B cell (primary cell): ENCODE results near the gene RGR. TPM values are rescaled to one million over a fixed set of nuclear protein-coding genes. Genes with fewer than 3 reads are reported as not detected.

Experiments used
- ATAC-seq: fragments of 200-7000 bp; cut with Tn5 transposase; one replicate; pipeline ENCODE4 v1.10.0; 2021; ENCODE audit warnings: low read depth, mild to moderate bottlenecking, moderate number of reproducible peaks, moderate library complexity
- CTCF ChIA-PET: fragments of 350-600 bp; sonication (Branson Sonifier 250); formaldehyde crosslinking; loops from one replicate; lab custom pipeline; 2021; ENCODE audit warnings: antibody characterized with exemption, inconsistent platforms; lab: Charles Lee
- POLR2A ChIA-PET: fragments of 350-600 bp; sonication (Branson Sonifier 250); formaldehyde crosslinking; loops from one replicate; lab custom pipeline; 2021; ENCODE audit warnings: antibody characterized with exemption; lab: Charles Lee
- DNase-seq: peaks from one replicate; pipeline ENCODE4 v3.0.0; 2013
- H2AFZ ChIP-seq: 2 replicates; pipeline ENCODE4 v1.6.1; 2012; ENCODE audit warnings: mild to moderate bottlenecking, low read depth, low read length; ENCODE audit not compliant: insufficient read depth, poor library complexity, severe bottlenecking
- H3K27ac ChIP-seq, 2 donors: 1 replicate in 1 of 2; 2 replicates in 1 of 2; pipeline ENCODE4 v1.5.1; 2012 to 2013; ENCODE audit warnings: low read length in 2 of 2, mild to moderate bottlenecking in 2 of 2, moderate library complexity in 1 of 2
- H3K27me3 ChIP-seq, 4 experiments: fragments of 200-600 bp in 1 of 4; sonication (generic) in 1 of 4; replicated peaks in 1 of 4; 1 replicate in 2 of 4; 2 replicates in 2 of 4; pipeline versions ENCODE4 v1.6.1 to v1.7.0; 2013 to 2016; ENCODE audit warnings: low read length in 3 of 4, mild to moderate bottlenecking in 2 of 4, mixed read lengths in 1 of 4, moderate library complexity in 1 of 4; ENCODE audit not compliant: insufficient read depth in 4 of 4, control insufficient read depth in 3 of 4; ENCODE audit errors: control extremely low read depth in 1 of 4
- H3K36me3 ChIP-seq, 2 experiments: replicated peaks in 1 of 2; 1 replicate in 1 of 2; 2 replicates in 1 of 2; pipeline versions ENCODE4 v1.6.1 to v1.7.1; 2013; ENCODE audit warnings: low read length in 1 of 2; ENCODE audit not compliant: insufficient read depth in 2 of 2, control insufficient read depth in 1 of 2; ENCODE audit errors: control extremely low read depth in 1 of 2, extremely low read depth in 1 of 2
- H3K4me1 ChIP-seq, 2 donors: fragments of 200-600 bp in 1 of 2; sonication (generic) in 1 of 2; 1 replicate in 1 of 2; 2 replicates in 1 of 2; pipeline versions ENCODE4 v1.5.1 to v1.6.1; 2013 to 2017; ENCODE audit warnings: low read length in 2 of 2; ENCODE audit not compliant: control insufficient read depth in 2 of 2, insufficient read depth in 2 of 2
- H3K4me2 ChIP-seq: replicated peaks from 2 replicates; pipeline ENCODE3; 2012; ENCODE audit warnings: mild to moderate bottlenecking, low read depth, low read length; ENCODE audit not compliant: poor library complexity, severe bottlenecking
- H3K4me3 ChIP-seq, 5 experiments: fragments of 200-600 bp in 1 of 5; sonication (generic) in 1 of 5; 1 replicate in 3 of 5; 2 replicates in 2 of 5; pipeline versions ENCODE4 v1.5.1 to v1.7.0; 2011 to 2016; ENCODE audit warnings: low read length in 4 of 5, mild to moderate bottlenecking in 4 of 5, low read depth in 2 of 5, control low read depth in 1 of 5, moderate library complexity in 1 of 5; ENCODE audit not compliant: insufficient read depth in 1 of 5; ENCODE audit errors: control extremely low read depth in 1 of 5, extremely low read depth in 1 of 5
- H3K79me2 ChIP-seq: fragments of 200-600 bp; sonication (generic); one replicate; pipeline ENCODE4 v1.6.0; 2016; ENCODE audit warnings: low read length; ENCODE audit not compliant: control insufficient read depth, insufficient read depth
- H3K9ac ChIP-seq: fragments of 200-600 bp; sonication (generic); 2 replicates; pipeline ENCODE4 v1.6.1; 2017; ENCODE audit warnings: mild to moderate bottlenecking, low read length, moderate library complexity
- H3K9me3 ChIP-seq, 3 donors: one replicate each; pipeline versions ENCODE4 v1.6.1 to v1.7.1; 2013; ENCODE audit warnings: low read length in 2 of 3; ENCODE audit not compliant: control insufficient read depth in 2 of 3, insufficient read depth in 1 of 3; ENCODE audit errors: control extremely low read depth in 1 of 3
- H4K20me1 ChIP-seq: 2 replicates; pipeline ENCODE4 v1.6.0; 2012; ENCODE audit warnings: mild to moderate bottlenecking, low read length; ENCODE audit not compliant: insufficient read depth, control insufficient read depth, poor library complexity, severe bottlenecking
- H3K27ac Mint-ChIP-seq: one replicate; pipeline ENCODE4 v1.8.0; 2021; ENCODE audit warnings: mixed read lengths
- H3K27me3 Mint-ChIP-seq: one replicate; pipeline ENCODE4 v1.8.0; 2021; ENCODE audit warnings: mixed read lengths
- H3K4me1 Mint-ChIP-seq: one replicate; pipeline ENCODE4 v1.8.0; 2021; ENCODE audit warnings: mixed read lengths
- H3K4me3 Mint-ChIP-seq: one replicate; pipeline ENCODE4 v1.8.0; 2021; ENCODE audit warnings: mixed read lengths
- H3K9me3 Mint-ChIP-seq: one replicate; pipeline ENCODE4 v1.8.0; 2022; ENCODE audit warnings: mixed read lengths; ENCODE audit not compliant: insufficient read depth
- CTCF ChIP-seq: fragments of 200-600 bp; IDR thresholded peaks from one replicate; pipeline ENCODE4 v1.8.0; 2022; ENCODE audit warnings: antibody characterized with exemption, mild to moderate bottlenecking
- EZH2 ChIP-seq: IDR thresholded peaks from 2 replicates; pipeline ENCODE4 v1.6.1; 2012; ENCODE audit warnings: borderline replicate concordance, low read depth, mild to moderate bottlenecking, moderate library complexity, low read length; ENCODE audit not compliant: insufficient read depth, poor library complexity, severe bottlenecking
- WGBS: methylation state at CpG from one replicate; pipeline ENCODE4 v1.1.5; 2013; ENCODE audit warnings: missing lambda C conversion rate; ENCODE audit not compliant: insufficient coverage; 5-methylcytosine and 5-hydroxymethylcytosine counted together
- intact Hi-C: fragments of 100-400 bp; cut with micrococcal nuclease; formaldehyde crosslinking; loops from one replicate; pipeline ENCODE4 v1.10.0; 2022
- polyA plus RNA-seq: library from polyadenylated mRNA; depleted of rRNA; stranded (reverse); fragments of >200 nt; gene quantifications from 2 replicates; pipeline ENCODE4 v1.2.3, GENCODE V29; 2012
- total RNA-seq, 2 donors: library from RNA; stranded (reverse); fragments of 120-200 nt in 1 of 2; gene quantifications; 1 replicate in 1 of 2; 2 replicates in 1 of 2; pipeline versions ENCODE4 v1.2.3 to v1.2.4, GENCODE V29; 2013 to 2022

The RGR gene
- total and polyA plus RNA-seq, 2 donors (not counting 1 experiment from before 2014, with no cell fraction given), result not detected

GRCh38 chr10:84296091-84296981 lies 51.5 kb downstream of the RGR start:
- TF ChIP-seq EZH2, result no peak
- TF ChIP-seq CTCF, result no peak
- no peak overlapping the region for H3K4me3 ChIP-seq
- DNase-seq (no peak), ATAC-seq (no peak)
- intact Hi-C loops, result no loop called here
- no peaks in the 10 kb centered on the region for H3K9me3 ChIP-seq
- H3K9ac ChIP-seq, result no peak overlapping the region
- POLR2A ChIA-PET, result no interaction called here
- Mint-ChIP-seq H3K4me3 (no peak overlapping the region), H3K27ac (no peak overlapping the region), H3K4me1 (no peaks in the 10 kb centered on the region), H3K9me3 (no peaks in the 10 kb centered on the region), H3K27me3 (peaks cover 17% of the 10 kb centered on the region)
- H3K27me3 ChIP-seq, result peaks cover 0 to 2% (median 0%) of the 10 kb centered on the region in 4 experiments
- no peaks in the 10 kb centered on the region for H4K20me1 ChIP-seq
- H3K36me3 ChIP-seq, result no peaks in the 10 kb centered on the region
- 93% methylated on average over 3 of the region's 10 CpGs for WGBS
- H3K4me2 ChIP-seq, result no peak overlapping the region
- H3K79me2 ChIP-seq, result no peaks in the 10 kb centered on the region
- CTCF ChIA-PET, result interaction anchor here (1.0 kb wide), 1 partner anchor 31 kb away, joined by 3 read pairs; no protein-coding TSS in a partner anchor
- no peaks in the 10 kb centered on the region for H3K4me1 ChIP-seq
- H2AFZ ChIP-seq, result no peak overlapping the region
- no peak overlapping the region for H3K27ac ChIP-seq

GRCh38 chr10:84298057-84298456 lies 53.2 kb downstream of the RGR start:
- ATAC-seq (no peak), DNase-seq (no peak)
- no peak overlapping the region for H3K4me3 Mint-ChIP-seq
- no peaks in the 10 kb centered on the region for H3K9me3 ChIP-seq
- TF ChIP-seq EZH2 (no peak), CTCF (no peak)
- H3K27ac ChIP-seq, result no peak overlapping the region
- H3K4me2 ChIP-seq, result no peak overlapping the region
- no peak overlapping the region for H2AFZ ChIP-seq
- H3K27me3 ChIP-seq, result peaks cover 0 to 2% (median 0%) of the 10 kb centered on the region in 4 experiments
- H3K9me3 Mint-ChIP-seq, result no peaks in the 10 kb centered on the region
- no peaks in the 10 kb centered on the region for H3K36me3 ChIP-seq
- H3K4me1 Mint-ChIP-seq, result no peaks in the 10 kb centered on the region
- no peak overlapping the region for H3K9ac ChIP-seq
- H3K27ac Mint-ChIP-seq, result no peak overlapping the region
- CTCF ChIA-PET, result no interaction called here
- no peaks in the 10 kb centered on the region for H3K4me1 ChIP-seq
- POLR2A ChIA-PET, result no interaction called here
- H3K27me3 Mint-ChIP-seq, result peaks cover 17% of the 10 kb centered on the region
- no peak overlapping the region for H3K4me3 ChIP-seq
- H3K79me2 ChIP-seq, result no peaks in the 10 kb centered on the region
- no peaks in the 10 kb centered on the region for H4K20me1 ChIP-seq
- intact Hi-C loops, result no loop called here
- WGBS, result 82% methylated on average over 2 of the region's 3 CpGs
